Sigmoid colon (tissue), 4 donors: ENCODE measurements around the gene NRXN2.

Experiments used
- EP300 ChIP-seq, 4 donors: sonication (generic); formaldehyde crosslinking; IDR thresholded peaks; one replicate each; pipeline ENCODE4 v1.6.1; 2017; ENCODE audit warnings: antibody characterized with exemption in 4 of 4
- POLR2A ChIP-seq, 2 donors: fragments of 450-650 bp; IDR thresholded peaks; one replicate each; pipeline ENCODE4 v1.6.1; 2016; ENCODE audit warnings: antibody characterized with exemption in 2 of 2, mild to moderate bottlenecking in 2 of 2, moderate library complexity in 2 of 2
- TF ChIP-seq, protein P1 (sequence below), 4 experiments: fragments of 450-650 bp in 3 of 4; fragments of 200-600 bp in 1 of 4; IDR thresholded peaks; one replicate each; pipeline ENCODE4 v1.5.1; 2016 to 2019; ENCODE audit warnings: antibody characterized with exemption in 4 of 4, mild to moderate bottlenecking in 3 of 4, moderate library complexity in 2 of 4

DNA sequence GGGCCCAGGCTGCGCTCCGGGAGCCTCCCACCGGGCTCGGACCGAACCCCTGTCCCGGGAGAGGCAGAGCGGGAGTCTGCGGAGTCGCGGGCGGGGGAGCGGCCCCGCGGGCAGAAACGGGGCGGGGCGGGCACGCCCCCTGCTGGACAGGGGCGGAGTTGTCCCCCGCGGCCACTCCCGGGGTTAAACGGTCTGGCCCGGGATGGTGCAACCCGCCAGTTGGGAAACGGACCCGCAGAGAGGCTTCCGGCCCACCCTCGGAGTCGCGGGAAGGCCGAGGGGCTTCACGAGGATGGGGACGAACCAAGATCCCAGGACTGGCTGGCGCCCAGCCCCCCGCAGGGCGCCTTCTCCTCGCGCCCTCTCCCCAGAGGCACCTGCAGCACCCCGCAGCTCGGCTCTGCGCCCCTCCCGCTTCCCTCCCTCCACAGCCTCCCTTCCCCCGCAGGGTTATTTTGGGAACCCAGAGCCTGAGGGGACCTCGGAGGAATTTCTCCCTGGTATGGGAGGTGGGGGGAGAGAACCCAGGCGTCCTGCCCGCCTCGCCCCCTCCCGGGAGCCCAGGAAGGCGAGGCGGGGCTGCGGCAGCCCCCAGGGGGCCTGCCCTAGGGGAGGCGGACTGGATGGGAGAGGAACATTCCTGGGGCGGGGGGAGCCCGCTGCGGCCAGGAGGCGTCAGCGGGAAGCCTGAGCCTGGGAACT lies 20.0 kb upstream of the NRXN2 start:
- TF ChIP-seq, protein P1, sequence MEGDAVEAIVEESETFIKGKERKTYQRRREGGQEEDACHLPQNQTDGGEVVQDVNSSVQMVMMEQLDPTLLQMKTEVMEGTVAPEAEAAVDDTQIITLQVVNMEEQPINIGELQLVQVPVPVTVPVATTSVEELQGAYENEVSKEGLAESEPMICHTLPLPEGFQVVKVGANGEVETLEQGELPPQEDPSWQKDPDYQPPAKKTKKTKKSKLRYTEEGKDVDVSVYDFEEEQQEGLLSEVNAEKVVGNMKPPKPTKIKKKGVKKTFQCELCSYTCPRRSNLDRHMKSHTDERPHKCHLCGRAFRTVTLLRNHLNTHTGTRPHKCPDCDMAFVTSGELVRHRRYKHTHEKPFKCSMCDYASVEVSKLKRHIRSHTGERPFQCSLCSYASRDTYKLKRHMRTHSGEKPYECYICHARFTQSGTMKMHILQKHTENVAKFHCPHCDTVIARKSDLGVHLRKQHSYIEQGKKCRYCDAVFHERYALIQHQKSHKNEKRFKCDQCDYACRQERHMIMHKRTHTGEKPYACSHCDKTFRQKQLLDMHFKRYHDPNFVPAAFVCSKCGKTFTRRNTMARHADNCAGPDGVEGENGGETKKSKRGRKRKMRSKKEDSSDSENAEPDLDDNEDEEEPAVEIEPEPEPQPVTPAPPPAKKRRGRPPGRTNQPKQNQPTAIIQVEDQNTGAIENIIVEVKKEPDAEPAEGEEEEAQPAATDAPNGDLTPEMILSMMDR (IDR thresholded peaks at IDR 0.05) = peak; percentile 45 to 76 (median 62)
- TF ChIP-seq POLR2A (IDR thresholded peaks at IDR 0.05) (no peak), EP300 (IDR thresholded peaks at IDR 0.05) (no peak)
